Bone marrow (tissue), 2 donors: ENCODE results near the gene CGN.

Experiments
- DNase-seq, 2 donors: peaks; one replicate each; lab custom pipeline; 2025; lab: John Stamatoyannopoulos, UW

Gene CGN

GRCh38 chr1:151524736-151525135 lies 13.5 kb downstream of the CGN start:
- no peak for DNase-seq

GRCh38 chr1:151526735-151527525 lies 15.7 kb downstream of the CGN start:
- no peak for DNase-seq

- no peak for DNase-seq
Measured at GRCh38 chr1:151529211-151529702, 18.1 kb downstream of the CGN start.

GRCh38 chr1:151529781-151530180 lies 18.6 kb downstream of the CGN start:
- DNase-seq = no peak

GRCh38 chr1:151530461-151530860 lies 19.3 kb downstream of the CGN start:
- no peak for DNase-seq

- DNase-seq = no peak
Measured at GRCh38 chr1:151533870-151534269, 22.7 kb downstream of the CGN start.

- peak; percentile 53 for DNase-seq
Measured at GRCh38 chr1:151534662-151535278, 23.6 kb downstream of the CGN start.

- no peak for DNase-seq
Measured at GRCh38 chr1:151535326-151536271, 24.4 kb downstream of the CGN start.

- no peak for DNase-seq
Measured at GRCh38 chr1:151536499-151536898, 25.3 kb downstream of the CGN start.

- no peak for DNase-seq
Measured at GRCh38 chr1:151537112-151537511, 25.9 kb downstream of the CGN start.

GRCh38 chr1:151539321-151540020 lies 28.3 kb downstream of the CGN start:
- DNase-seq = peak in 1 of 2 donors; percentile 54

GRCh38 chr1:151540021-151540981 lies 29.1 kb downstream of the CGN start, which contains the start of gene TUFT1:
TSS of gene TUFT1 (plus strand) at chr1:151540309. CDS start at chr1:151540367, 58 bp downstream.
- DNase-seq = peak; percentile 19 to 54

- DNase-seq = no peak
Measured at GRCh38 chr1:151540982-151541377, 29.8 kb downstream of the CGN start.

GRCh38 chr1:151541752-151542151 lies 30.6 kb downstream of the CGN start:
- DNase-seq = no peak

- no peak for DNase-seq
Measured at GRCh38 chr1:151542710-151543129, 31.5 kb downstream of the CGN start.

- no peak for DNase-seq
Measured at GRCh38 chr1:151545542-151545941, 34.4 kb downstream of the CGN start.

GRCh38 chr1:151546011-151546925 lies 35.1 kb downstream of the CGN start:
- no peak for DNase-seq

- DNase-seq = no peak
Measured at GRCh38 chr1:151547119-151547899, 36.1 kb downstream of the CGN start.

- no peak for DNase-seq
Measured at GRCh38 chr1:151547900-151548230, 36.7 kb downstream of the CGN start.
